ENCODE data around the gene PTX4. TPM values are rescaled to one million over a fixed set of nuclear protein-coding genes. Genes with fewer than 3 reads are reported as not detected.
A peak's percentile ranks its signal among the peaks of the same experiment; 100 is the strongest.

Gene PTX4
- total RNA-seq, 1 experiment from 2014 or later = not detected

DNA sequence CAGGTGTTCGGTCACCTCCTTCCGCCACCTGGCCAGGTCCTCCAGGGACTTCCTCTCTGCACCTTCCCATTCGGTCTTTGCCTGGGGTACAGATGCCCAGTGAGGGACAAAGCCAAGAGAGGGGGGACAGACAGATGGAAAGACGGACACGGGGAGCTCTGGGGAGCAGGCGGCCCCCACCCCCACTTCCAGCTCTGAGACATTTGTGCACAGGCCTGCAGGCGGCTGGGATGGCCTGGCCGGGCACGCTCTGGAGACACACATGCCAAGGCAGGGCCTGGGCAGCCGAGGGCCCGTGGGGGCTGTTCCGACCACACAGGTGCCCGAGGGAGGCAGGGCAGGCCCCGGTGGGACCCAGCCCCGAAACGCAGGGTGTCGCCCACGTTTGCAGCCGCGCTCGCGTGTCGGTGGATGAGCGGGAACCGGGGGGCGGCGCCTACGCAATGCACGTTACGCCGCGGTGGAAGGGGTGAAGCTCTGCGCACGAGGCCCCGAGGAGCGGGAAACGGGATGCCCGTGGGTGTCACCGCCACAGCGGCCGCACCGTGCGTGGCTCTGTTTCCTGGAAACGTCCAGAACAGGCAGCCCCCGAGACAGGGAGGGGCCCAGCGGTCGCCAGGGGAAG, 51.9 kb downstream of the PTX4 start:
- no peaks in the 10 kb centered on the region for H3K27me3 Mint-ChIP-seq (ENCODE audit: insufficient read depth, unreplicated experiment)
- DNase-seq = no peak
- ChIA-PET CTCF (no interaction called here), POLR2A (no interaction called here)
- no peaks in the 10 kb centered on the region for H3K4me1 Mint-ChIP-seq (ENCODE audit: low read depth, unreplicated experiment)
- no peak for TF ChIP-seq CTCF (IDR thresholded peaks at IDR 0.05; ENCODE audit: insufficient read depth in 1 of 2, low read depth in 1 of 2, low read length in 1 of 2, severe bottlenecking in 1 of 2, unreplicated experiment in 1 of 2)
- BruUV-seq (replicated peaks) = no TSS peak
- Histone ChIP-seq H3K36me3 (ENCODE audit: control insufficient read depth, insufficient read depth, low read length) (no peaks in the 10 kb centered on the region), H3K27me3 (replicated peaks; ENCODE audit: control insufficient read depth, insufficient read depth, low read length) (no peaks in the 10 kb centered on the region), H3K4me3 (ENCODE audit: low read depth, low read length) (no peak overlapping the region), H3K4me1 (no peaks in the 10 kb centered on the region), H3K9me3 (no peaks in the 10 kb centered on the region)
- no peak overlapping the region for H3K4me3 Mint-ChIP-seq (ENCODE audit: unreplicated experiment)
- intact Hi-C loops (cut with micrococcal nuclease; ENCODE audit: unreplicated experiment) = no loop called here
- no peaks in the 10 kb centered on the region for H3K36me3 Mint-ChIP-seq (ENCODE audit: insufficient read depth, unreplicated experiment)
- no peak overlapping the region for H3K27ac Mint-ChIP-seq (ENCODE audit: unreplicated experiment)
- no peaks in the 10 kb centered on the region for H3K9me3 Mint-ChIP-seq (ENCODE audit: unreplicated experiment)

- no peaks in the 10 kb centered on the region for H3K27me3 ChIP-seq (replicated peaks; ENCODE audit: control insufficient read depth, insufficient read depth, low read length)
- CTCF ChIA-PET = no interaction called here
- no peaks in the 10 kb centered on the region for H3K9me3 ChIP-seq
- intact Hi-C loops (cut with micrococcal nuclease; ENCODE audit: unreplicated experiment) = no loop called here
- no peaks in the 10 kb centered on the region for H3K9me3 Mint-ChIP-seq (ENCODE audit: unreplicated experiment)
- POLR2A ChIA-PET = no interaction called here
- no peak overlapping the region for H3K4me3 Mint-ChIP-seq (ENCODE audit: unreplicated experiment)
- peak in 1 of 2 experiments; percentile 22 for TF ChIP-seq CTCF (IDR thresholded peaks at IDR 0.05; ENCODE audit: insufficient read depth in 1 of 2, low read depth in 1 of 2, low read length in 1 of 2, severe bottlenecking in 1 of 2, unreplicated experiment in 1 of 2)
- BruUV-seq (replicated peaks) = no TSS peak
- no peaks in the 10 kb centered on the region for H3K27me3 Mint-ChIP-seq (ENCODE audit: insufficient read depth, unreplicated experiment)
- peaks cover 3% of the 10 kb centered on the region for H3K4me1 ChIP-seq
- H3K27ac Mint-ChIP-seq (ENCODE audit: unreplicated experiment) = no peak overlapping the region
- no peak overlapping the region for H3K4me3 ChIP-seq (ENCODE audit: low read depth, low read length)
- peak in 1 of 2 experiments; percentile 40 for DNase-seq
- no peaks in the 10 kb centered on the region for H3K4me1 Mint-ChIP-seq (ENCODE audit: low read depth, unreplicated experiment)
- H3K36me3 Mint-ChIP-seq (ENCODE audit: insufficient read depth, unreplicated experiment) = no peaks in the 10 kb centered on the region
- no peaks in the 10 kb centered on the region for H3K36me3 ChIP-seq (ENCODE audit: control insufficient read depth, insufficient read depth, low read length)
Observed at GRCh38 chr16:1435921-1436697, 52.6 kb downstream of the PTX4 start.

Other genes starting within 250 kb of the PTX4 start
- gene TPSAB1, start 248.2 kb downstream of the PTX4 start, total RNA-seq (2022) = not detected in 2 replicates
- gene TPSD1, start 232.9 kb downstream of the PTX4 start, total RNA-seq (2022) = not detected in 2 replicates
- 178 and 199 TPM in 2 replicates for gene UBE2I, start 179.3 kb downstream of the PTX4 start, total RNA-seq (2022)
- 4.2 and 5.0 TPM in 2 replicates for gene BAIAP3, start 155.3 kb downstream of the PTX4 start, total RNA-seq (2022)
- 48.3 and 48.6 TPM in 2 replicates for gene TSR3, start 137.1 kb downstream of the PTX4 start, total RNA-seq (2022)
- gene GNPTG, start 137.0 kb downstream of the PTX4 start, total RNA-seq (2022) = 37.3 and 37.6 TPM in 2 replicates
- 31.2 and 37.7 TPM in 2 replicates for gene UNKL, start 74.2 kb downstream of the PTX4 start, total RNA-seq (2022)
- 15.4 and 17.9 TPM in 2 replicates for gene UQCC4, start 68.2 kb downstream of the PTX4 start, total RNA-seq (2022)
- gene PERCC1, start 57.9 kb downstream of the PTX4 start, total RNA-seq (2022) = 2.0 and 2.1 TPM in 2 replicates
- gene CCDC154, start 44.4 kb downstream of the PTX4 start, total RNA-seq (2022) = 0.88 and 1.1 TPM in 2 replicates
- gene CLCN7, start 13.9 kb downstream of the PTX4 start, total RNA-seq (2022) = 119 and 127 TPM in 2 replicates
- 55.7 and 62.6 TPM in 2 replicates for gene TELO2, start 4.4 kb upstream of the PTX4 start, total RNA-seq (2022)
- gene TMEM204, start 44.7 kb upstream of the PTX4 start, total RNA-seq (2022) = not detected in 2 replicates
- 16.0 and 16.2 TPM in 2 replicates for gene IFT140, start 123.1 kb upstream of the PTX4 start, total RNA-seq (2022)
- gene CRAMP1, start 123.4 kb upstream of the PTX4 start, total RNA-seq (2022) = 24.7 and 27.3 TPM in 2 replicates
- gene JPT2, start 189.3 kb upstream of the PTX4 start, total RNA-seq (2022) = 170 and 178 TPM in 2 replicates
- gene MAPK8IP3, start 217.3 kb upstream of the PTX4 start, total RNA-seq (2022) = 60.5 and 74.9 TPM in 2 replicates